ENCODE results near the gene JMJD6.

JMJD6 gene

GRCh38 chr17:76688165-76688622 lies 38.2 kb downstream of the JMJD6 start:
- no peak for TF ChIP-seq CTCF (IDR thresholded peaks at IDR 0.05)
- no peaks in the 10 kb centered on the region for H3K9me3 Mint-ChIP-seq
- DNase-seq = no peak
- H3K4me3 Mint-ChIP-seq = peak overlapping the region; percentile 7
- H3K4me1 Mint-ChIP-seq = peaks cover 69% of the 10 kb centered on the region
- H3K36me3 Mint-ChIP-seq (ENCODE audit: low read depth) = no peaks in the 10 kb centered on the region
- H3K27ac Mint-ChIP-seq = no peak overlapping the region
- H3K27me3 Mint-ChIP-seq (ENCODE audit: low read depth, poor library complexity) = peaks cover 19% of the 10 kb centered on the region

GRCh38 chr17:76687298-76688164 lies 38.9 kb downstream of the JMJD6 start:
- H3K9me3 Mint-ChIP-seq = no peaks in the 10 kb centered on the region
- no peak for TF ChIP-seq CTCF (IDR thresholded peaks at IDR 0.05)
- peak overlapping the region; percentile 66 for H3K4me3 Mint-ChIP-seq
- H3K4me1 Mint-ChIP-seq = peaks cover 69% of the 10 kb centered on the region
- H3K27me3 Mint-ChIP-seq (ENCODE audit: low read depth, poor library complexity) = peaks cover 19% of the 10 kb centered on the region
- DNase-seq = no peak
- H3K27ac Mint-ChIP-seq = peak overlapping the region; percentile 82
- no peaks in the 10 kb centered on the region for H3K36me3 Mint-ChIP-seq (ENCODE audit: low read depth)

GRCh38 chr17:76686538-76687297 lies 39.7 kb downstream of the JMJD6 start:
- peaks cover 75% of the 10 kb centered on the region for H3K4me1 Mint-ChIP-seq
- H3K27ac Mint-ChIP-seq = no peak overlapping the region
- H3K4me3 Mint-ChIP-seq = peak overlapping the region; percentile 48
- peaks cover 18% of the 10 kb centered on the region for H3K27me3 Mint-ChIP-seq (ENCODE audit: low read depth, poor library complexity)
- no peak for DNase-seq
- no peak for TF ChIP-seq CTCF (IDR thresholded peaks at IDR 0.05)
- H3K9me3 Mint-ChIP-seq = no peaks in the 10 kb centered on the region
- H3K36me3 Mint-ChIP-seq (ENCODE audit: low read depth) = no peaks in the 10 kb centered on the region

GRCh38 chr17:76685846-76686245 lies 40.6 kb downstream of the JMJD6 start:
- no peaks in the 10 kb centered on the region for H3K9me3 Mint-ChIP-seq
- peaks cover 10% of the 10 kb centered on the region for H3K27me3 Mint-ChIP-seq (ENCODE audit: low read depth, poor library complexity)
- peaks cover 75% of the 10 kb centered on the region for H3K4me1 Mint-ChIP-seq
- no peaks in the 10 kb centered on the region for H3K36me3 Mint-ChIP-seq (ENCODE audit: low read depth)
- H3K27ac Mint-ChIP-seq = no peak overlapping the region
- no peak for DNase-seq
- no peak for TF ChIP-seq CTCF (IDR thresholded peaks at IDR 0.05)
- H3K4me3 Mint-ChIP-seq = no peak overlapping the region

- H3K36me3 Mint-ChIP-seq (ENCODE audit: low read depth) = no peaks in the 10 kb centered on the region
- peaks cover 79% of the 10 kb centered on the region for H3K4me1 Mint-ChIP-seq
- no peak for DNase-seq
- H3K27ac Mint-ChIP-seq = no peak overlapping the region
- no peak overlapping the region for H3K4me3 Mint-ChIP-seq
- TF ChIP-seq CTCF (IDR thresholded peaks at IDR 0.05) = no peak
- no peaks in the 10 kb centered on the region for H3K9me3 Mint-ChIP-seq
- peaks cover 9% of the 10 kb centered on the region for H3K27me3 Mint-ChIP-seq (ENCODE audit: low read depth, poor library complexity)
Measured at GRCh38 chr17:76685366-76685765, 41.0 kb downstream of the JMJD6 start.

Data from nephron progenitor cell (in vitro differentiated cells).